ENCODE results near the gene ZSWIM3.

DNA sequence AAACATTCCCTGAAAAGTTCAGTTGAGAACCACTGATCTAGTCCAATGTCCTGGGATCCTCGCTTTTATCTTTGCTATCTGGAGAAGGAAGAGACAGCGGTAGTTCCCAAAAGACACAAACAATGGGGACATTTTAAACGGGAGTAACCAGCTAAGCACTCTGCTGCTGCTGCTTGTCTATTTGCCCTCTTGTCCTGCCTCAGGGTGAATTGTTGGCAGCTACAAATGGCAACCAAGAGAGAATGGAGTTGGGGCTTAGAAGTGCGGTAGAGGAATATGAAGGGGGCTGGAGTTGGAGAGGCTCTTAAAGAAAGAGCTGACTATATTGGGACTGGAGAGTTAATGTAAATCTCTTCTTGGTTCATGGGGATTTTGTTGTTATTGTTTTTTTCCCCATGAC is 17.2 kb downstream of the ZSWIM3 start:
- no peak for TF ChIP-seq POLR2A (IDR thresholded peaks at IDR 0.05)
- TF ChIP-seq, protein P1, sequence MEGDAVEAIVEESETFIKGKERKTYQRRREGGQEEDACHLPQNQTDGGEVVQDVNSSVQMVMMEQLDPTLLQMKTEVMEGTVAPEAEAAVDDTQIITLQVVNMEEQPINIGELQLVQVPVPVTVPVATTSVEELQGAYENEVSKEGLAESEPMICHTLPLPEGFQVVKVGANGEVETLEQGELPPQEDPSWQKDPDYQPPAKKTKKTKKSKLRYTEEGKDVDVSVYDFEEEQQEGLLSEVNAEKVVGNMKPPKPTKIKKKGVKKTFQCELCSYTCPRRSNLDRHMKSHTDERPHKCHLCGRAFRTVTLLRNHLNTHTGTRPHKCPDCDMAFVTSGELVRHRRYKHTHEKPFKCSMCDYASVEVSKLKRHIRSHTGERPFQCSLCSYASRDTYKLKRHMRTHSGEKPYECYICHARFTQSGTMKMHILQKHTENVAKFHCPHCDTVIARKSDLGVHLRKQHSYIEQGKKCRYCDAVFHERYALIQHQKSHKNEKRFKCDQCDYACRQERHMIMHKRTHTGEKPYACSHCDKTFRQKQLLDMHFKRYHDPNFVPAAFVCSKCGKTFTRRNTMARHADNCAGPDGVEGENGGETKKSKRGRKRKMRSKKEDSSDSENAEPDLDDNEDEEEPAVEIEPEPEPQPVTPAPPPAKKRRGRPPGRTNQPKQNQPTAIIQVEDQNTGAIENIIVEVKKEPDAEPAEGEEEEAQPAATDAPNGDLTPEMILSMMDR (IDR thresholded peaks at IDR 0.05): no peak
